OCI-LY3 (cell line): Measurements from ENCODE around the gene NMNAT1.
"Not testable (repeated sequence)": the region's sequence is repeated elsewhere in the genome, so short reads cannot be mapped to it uniquely, and the experiment has no call there.

Source experiments
- H2AFZ ChIP-seq: fragments of 200-600, 300-600 bp; shearing (Covaris generic); 2 replicates; pipeline ENCODE4 v1.6.0; 2014; ENCODE audit warnings: antibody characterized with exemption, low read depth, low read length
- H3K27ac ChIP-seq: fragments of 200-600, 300-600 bp; sonication (generic); 2 replicates; pipeline ENCODE4 v1.5.1; 2014; ENCODE audit warnings: mild to moderate bottlenecking, low read length, moderate library complexity, mixed read lengths
- H3K27me3 ChIP-seq: fragments of 200-600, 300-600 bp; sonication (generic); 2 replicates; pipeline ENCODE4 v1.6.1; 2014; ENCODE audit warnings: low read depth, low read length, mixed read lengths
- H3K36me3 ChIP-seq: fragments of 200-600, 300-600 bp; sonication (generic); replicated peaks from 2 replicates; pipeline ENCODE3; 2014; ENCODE audit warnings: low read depth, low read length, mixed read lengths
- H3K4me1 ChIP-seq: fragments of 300-600, 200-600 bp; sonication (generic); 2 replicates; pipeline ENCODE4 v1.6.1; 2014; ENCODE audit warnings: low read length, mixed read lengths
- H3K4me2 ChIP-seq: fragments of 200-600, 300-600 bp; sonication (generic); 2 replicates; pipeline ENCODE4 v1.6.1; 2014; ENCODE audit warnings: low read length, mixed read lengths
- H3K4me3 ChIP-seq: fragments of 300-600, 200-600 bp; sonication (generic); 2 replicates; pipeline ENCODE4 v1.5.1; 2014; ENCODE audit warnings: antibody characterized with exemption, mild to moderate bottlenecking, low read length, moderate library complexity
- H3K79me2 ChIP-seq: fragments of 300-600, 200-600 bp; shearing (Covaris generic); 2 replicates; pipeline ENCODE4 v1.6.1; 2014; ENCODE audit warnings: mild to moderate bottlenecking, low read length, mixed read lengths
- H3K9ac ChIP-seq: fragments of 300-600, 200-600 bp; shearing (Covaris generic); 2 replicates; pipeline ENCODE4 v1.6.0; 2014; ENCODE audit warnings: mild to moderate bottlenecking, low read length, moderate library complexity
- H3K9me3 ChIP-seq: fragments of 200-600, 300-600 bp; shearing (Covaris generic); 2 replicates; pipeline ENCODE4 v1.6.1; 2014; ENCODE audit warnings: low read length, mixed read lengths; ENCODE audit not compliant: insufficient read depth
- H4K20me1 ChIP-seq: fragments of 200-600, 300-600 bp; sonication (generic); 2 replicates; pipeline ENCODE4 v1.6.1; 2016; ENCODE audit warnings: low read length, mixed read lengths; ENCODE audit not compliant: insufficient read depth
- CTCF ChIP-seq: fragments of 200-600, 300-600 bp; sonication (generic); IDR thresholded peaks from 2 replicates; pipeline ENCODE4 v1.5.1; 2014; ENCODE audit warnings: antibody characterized with exemption, low read length, low read depth
- EZH2phosphoT487 ChIP-seq: fragments of 200-600 bp; shearing (Covaris generic); IDR thresholded peaks from 2 replicates; pipeline ENCODE4 v1.6.1; 2018; ENCODE audit warnings: antibody characterized with exemption, mixed run types, low read depth

NMNAT1 gene

GRCh38 chr1:10001016-10001665 lies 57.9 kb downstream of the NMNAT1 start:
- Histone ChIP-seq H2AFZ (no peak overlapping the region), H3K27me3 (no peaks in the 10 kb centered on the region), H3K36me3 (no peaks in the 10 kb centered on the region), H3K4me3 (no peak overlapping the region), H4K20me1 (no peaks in the 10 kb centered on the region), H3K4me1 (no peaks in the 10 kb centered on the region), H3K27ac (no peak overlapping the region), H3K9ac (no peak overlapping the region), H3K4me2 (no peak overlapping the region), H3K79me2 (no peaks in the 10 kb centered on the region), H3K9me3 (no peaks in the 10 kb centered on the region)
- no peak for TF ChIP-seq CTCF
- no peak for TF ChIP-seq EZH2phosphoT487

GRCh38 chr1:10005248-10005647 lies 62.0 kb downstream of the NMNAT1 start:
- not testable (repeated sequence) for H3K9me3 ChIP-seq, H3K36me3 ChIP-seq, H3K4me3 ChIP-seq, H3K27ac ChIP-seq, H4K20me1 ChIP-seq, H3K79me2 ChIP-seq, H3K27me3 ChIP-seq, H3K9ac ChIP-seq, H3K4me2 ChIP-seq, H3K4me1 ChIP-seq, H2AFZ ChIP-seq

GRCh38 chr1:10007169-10007568 lies 63.9 kb downstream of the NMNAT1 start:
- H3K27ac ChIP-seq: no peak overlapping the region
- no peak overlapping the region for H3K9ac ChIP-seq
- no peaks in the 10 kb centered on the region for H3K36me3 ChIP-seq
- H3K4me1 ChIP-seq: no peaks in the 10 kb centered on the region
- no peak overlapping the region for H2AFZ ChIP-seq
- H4K20me1 ChIP-seq: no peaks in the 10 kb centered on the region
- no peaks in the 10 kb centered on the region for H3K9me3 ChIP-seq
- H3K4me2 ChIP-seq: no peak overlapping the region
- TF ChIP-seq CTCF (no peak), EZH2phosphoT487 (no peak)
- H3K79me2 ChIP-seq: no peaks in the 10 kb centered on the region
- no peaks in the 10 kb centered on the region for H3K27me3 ChIP-seq
- H3K4me3 ChIP-seq: no peak overlapping the region

- H3K9me3 ChIP-seq: no peaks in the 10 kb centered on the region
- no peaks in the 10 kb centered on the region for H3K36me3 ChIP-seq
- no peak overlapping the region for H2AFZ ChIP-seq
- H3K27me3 ChIP-seq: no peaks in the 10 kb centered on the region
- no peaks in the 10 kb centered on the region for H3K79me2 ChIP-seq
- H3K4me2 ChIP-seq: no peak overlapping the region
- H3K4me3 ChIP-seq: no peak overlapping the region
- no peak for TF ChIP-seq CTCF
- no peak for TF ChIP-seq EZH2phosphoT487
- no peak overlapping the region for H3K27ac ChIP-seq
- H3K4me1 ChIP-seq: no peaks in the 10 kb centered on the region
- H3K9ac ChIP-seq: no peak overlapping the region
- no peaks in the 10 kb centered on the region for H4K20me1 ChIP-seq
Measured at GRCh38 chr1:10014016-10014415, 70.7 kb downstream of the NMNAT1 start.
